A549 (cell line): Measurements from ENCODE around the gene PROCR. TPM values are rescaled to one million over a fixed set of nuclear protein-coding genes. Genes with fewer than 3 reads are reported as not detected.
A peak's percentile ranks its signal among the peaks of the same experiment; 100 is the strongest.

Source experiments
- ATAC-seq, 2 experiments: fragments of 200-7000 bp in 1 of 2; fragments of >200 bp in 1 of 2; cut with Nextera tagmentation in 1 of 2; cut with Tn5 transposase in 1 of 2; 3 replicates each; pipeline versions ENCODE4 v1.8.0 to v1.9.1; 2018 to 2020; ENCODE audit warnings: mild to moderate bottlenecking in 1 of 2, moderate library complexity in 1 of 2
- CTCF ChIA-PET: fragments of 300-600 bp; sonication (Branson Sonifier 250); formaldehyde crosslinking; extraction: SDS; loops from one replicate; lab custom pipeline; 2021; ENCODE audit warnings: antibody characterized with exemption, inconsistent platforms; lab: Yijun Ruan, JAX
- POLR2A ChIA-PET: fragments of 350-600 bp; formaldehyde crosslinking; extraction: SDS; loops from one replicate; lab custom pipeline; 2021; ENCODE audit warnings: antibody characterized with exemption, inconsistent platforms; lab: Yijun Ruan, JAX
- DNase-seq, 2 experiments: peaks; one replicate each; pipeline versions ENCODE4 v3.0.0 to v3.0.0-alpha.2; 2011 to 2016; ENCODE audit warnings: low read depth in 1 of 2, low spot score in 1 of 2
- FAIRE-seq: peaks from 2 replicates; lab custom pipeline; 2011; peaks lifted over from hg19 to GRCh38; lab: Jason Lieb, UNC
- H3K27ac ChIP-seq, 2 experiments: fragments of >200 bp; sonication (Bioruptor Twin); formaldehyde crosslinking; 3 replicates each; pipeline ENCODE4 v1.5.1; 2016 to 2017
- H3K4me1 ChIP-seq: fragments of >200 bp; sonication (Bioruptor Twin); formaldehyde crosslinking; 3 replicates; pipeline ENCODE4 v1.6.1; 2016
- H3K4me2 ChIP-seq: fragments of >200 bp; sonication (Bioruptor Twin); formaldehyde crosslinking; 3 replicates; pipeline ENCODE4 v1.6.1; 2016
- H3K4me3 ChIP-seq: fragments of >200 bp; sonication (Bioruptor Twin); formaldehyde crosslinking; 3 replicates; pipeline ENCODE4 v1.5.1; 2016
- H3K9me3 ChIP-seq: fragments of >200 bp; sonication (Bioruptor Twin); formaldehyde crosslinking; 3 replicates; pipeline ENCODE4 v1.6.1; 2016
- BCL3 ChIP-seq: fragments of >200 bp; sonication (Bioruptor Twin); formaldehyde crosslinking; IDR thresholded peaks from 3 replicates; pipeline ENCODE4 v1.6.1; 2016
- CBX2 ChIP-seq: fragments of 200-600 bp; sonication (generic); IDR thresholded peaks from 2 replicates; pipeline ENCODE4 v1.6.1; 2016; ENCODE audit warnings: low read depth, mild to moderate bottlenecking, borderline replicate concordance
- CHD2 ChIP-seq: fragments of 150-350 bp; IDR thresholded peaks from 2 replicates; pipeline ENCODE4 v1.6.1; 2014; ENCODE audit warnings: low read length; ENCODE audit not compliant: partially characterized antibody
- EHMT2 ChIP-seq: fragments of 200-600 bp; sonication (generic); IDR thresholded peaks from 2 replicates; pipeline ENCODE4 v1.6.1; 2016; ENCODE audit warnings: antibody characterized with exemption, low read depth, mild to moderate bottlenecking, moderate library complexity
- HDAC2 ChIP-seq: fragments of 200-600 bp; sonication (generic); IDR thresholded peaks from 2 replicates; pipeline ENCODE4 v1.6.1; 2016
- HES2 ChIP-seq: fragments of >200 bp; sonication (Bioruptor Twin); formaldehyde crosslinking; IDR thresholded peaks from 2 replicates; pipeline ENCODE4 v1.6.1; 2016
- HEYL ChIP-seq: fragments of 250-450 bp; sonication (Bioruptor Pico); IDR thresholded peaks from 2 replicates; pipeline ENCODE4 v1.8.0; 2021; ENCODE audit warnings: mild to moderate bottlenecking, moderate library complexity
- HOXA7 ChIP-seq: fragments of 250-450 bp; sonication (Bioruptor Pico); IDR thresholded peaks from 2 replicates; pipeline ENCODE4 v1.5.0; 2020; ENCODE audit warnings: mild to moderate bottlenecking, moderate library complexity
- HOXB13 ChIP-seq: fragments of 250-450 bp; sonication (Bioruptor Pico); IDR thresholded peaks from 2 replicates; pipeline ENCODE4 v1.5.0; 2020; ENCODE audit warnings: low read depth, mild to moderate bottlenecking, moderate library complexity
- MAX ChIP-seq: IDR thresholded peaks from 2 replicates; pipeline ENCODE4 v1.6.1; 2012
- MAZ ChIP-seq: fragments of 150-350 bp; IDR thresholded peaks from 2 replicates; pipeline ENCODE4 v1.6.1; 2014; ENCODE audit warnings: antibody characterized with exemption, low read depth, low read length, borderline replicate concordance
- MYC ChIP-seq: IDR thresholded peaks from 2 replicates; pipeline ENCODE4 v1.6.1; 2012; ENCODE audit warnings: mild to moderate bottlenecking, inconsistent platforms, low read length, improper control_type of control experiment, borderline replicate concordance
- POLR2A ChIP-seq: IDR thresholded peaks from 2 replicates; pipeline ENCODE4 v1.6.1; 2012; ENCODE audit warnings: mild to moderate bottlenecking, low read length
- RARB ChIP-seq: fragments of 250-450 bp; sonication (Bioruptor Pico); IDR thresholded peaks from 2 replicates; pipeline ENCODE4 v1.8.0; 2021; ENCODE audit warnings: mild to moderate bottlenecking, moderate library complexity
- RNF2 ChIP-seq: fragments of 200-600 bp; sonication (generic); IDR thresholded peaks from 2 replicates; pipeline ENCODE4 v1.6.1; 2016; ENCODE audit warnings: low read depth, mild to moderate bottlenecking, antibody characterized with exemption, moderate library complexity, borderline replicate concordance
- SMC3 ChIP-seq: fragments of >200 bp; sonication (Bioruptor Twin); formaldehyde crosslinking; IDR thresholded peaks from 3 replicates; pipeline ENCODE4 v1.6.1; 2018; ENCODE audit warnings: inconsistent platforms
- SREBF2 ChIP-seq: fragments of 450-650 bp; IDR thresholded peaks from 2 replicates; pipeline ENCODE4 v1.6.1; 2014; ENCODE audit warnings: mild to moderate bottlenecking, moderate library complexity
- TFCP2L1 ChIP-seq: fragments of 250-450 bp; sonication (Bioruptor Pico); IDR thresholded peaks from 2 replicates; pipeline ENCODE4 v1.5.0; 2021; ENCODE audit warnings: mild to moderate bottlenecking
- ZSCAN20 ChIP-seq: fragments of 250-450 bp; sonication (Bioruptor Pico); IDR thresholded peaks from 2 replicates; pipeline ENCODE4 v1.8.0; 2022; ENCODE audit warnings: mild to moderate bottlenecking, moderate library complexity
- WGBS: methylation state at CpG from one replicate; pipeline ENCODE4 v1.1.6; 2017; ENCODE audit errors: missing lambda C conversion rate; 5-methylcytosine and 5-hydroxymethylcytosine counted together
- polyA plus RNA-seq, 4 experiments: library from polyadenylated mRNA; depleted of rRNA in 3 of 4; stranded (reverse); fragments of >200 nt; fragmentation: RNase III in 1 of 4; extraction: RNeasy Plus Mini Kit Qiagen cat#74134 plus additional on column Dnase treatment in 1 of 4; gene quantifications; 2 replicates in 3 of 4; 3 replicates in 1 of 4; pipeline ENCODE4 v1.2.3, GENCODE V29; 2011 to 2017
- TF ChIP-seq, protein P1 (sequence below): fragments of 250-450 bp; sonication (Bioruptor Pico); IDR thresholded peaks from 2 replicates; pipeline ENCODE4 v1.5.0; 2021; ENCODE audit warnings: mild to moderate bottlenecking, moderate library complexity, borderline replicate concordance

PROCR gene
- polyA plus RNA-seq, 2 of the 4 experiments (the other 2 are of a cell fraction), result 123 to 134 TPM

- H3K27ac ChIP-seq, result peak overlapping the region in 1 of 2 experiments; percentile 5; a peak in 2 of 6 replicates
- ChIA-PET CTCF (interaction anchor here (0.6 to 1.8 kb wide), 7 partner anchors 15 to 128 kb away, joined by 3 to 12 read pairs (median 5); no protein-coding TSS in a partner anchor), POLR2A (interaction anchor here (0.5 kb wide), 1 partner anchor 49 kb away, joined by 3 read pairs; no protein-coding TSS in a partner anchor)
- H3K4me2 ChIP-seq, result no peak overlapping the region
- DNase-seq (no peak), ATAC-seq (no peak), FAIRE-seq (no peak)
- 89% methylated on average over 5 of the region's 5 CpGs for WGBS
- no peak overlapping the region for H3K4me3 ChIP-seq
- H3K4me1 ChIP-seq, result peaks cover 26% of the 10 kb centered on the region; the same call in 2 of the 3 replicates
- no peaks in the 10 kb centered on the region for H3K9me3 ChIP-seq
- TF ChIP-seq RNF2, result no peak
These were observed 52.1 kb downstream of the PROCR start for GRCh38 chr20:35223941-35224340.

- no peak for ATAC-seq
- CTCF ChIA-PET, result interaction anchor here (1.2 to 1.8 kb wide), 5 partner anchors 16 to 129 kb away, joined by 3 to 12 read pairs (median 5); no protein-coding TSS in a partner anchor
- DNase-seq, result no peak
- Histone ChIP-seq H3K4me1 (peaks cover 26% of the 10 kb centered on the region; the same call in 2 of the 3 replicates), H3K27ac (peak overlapping the region in 1 of 2 experiments; percentile 5; a peak in 2 of 6 replicates), H3K9me3 (no peaks in the 10 kb centered on the region), H3K4me3 (no peak overlapping the region), H3K4me2 (no peak overlapping the region)
- FAIRE-seq, result no peak
- 95% methylated on average over 5 of the region's 5 CpGs for WGBS
- TF ChIP-seq HOXA7 (CRISPR knock-in tag) (no peak), HEYL (no peak), MAX (no peak), BCL3 (no peak), HOXB13 (CRISPR knock-in tag) (no peak), HDAC2 (no peak), CBX2 (no peak), POLR2A (no peak), SREBF2 (no peak), MYC (no peak), MAZ (no peak), EHMT2 (no peak)
- TF ChIP-seq, protein P1, sequence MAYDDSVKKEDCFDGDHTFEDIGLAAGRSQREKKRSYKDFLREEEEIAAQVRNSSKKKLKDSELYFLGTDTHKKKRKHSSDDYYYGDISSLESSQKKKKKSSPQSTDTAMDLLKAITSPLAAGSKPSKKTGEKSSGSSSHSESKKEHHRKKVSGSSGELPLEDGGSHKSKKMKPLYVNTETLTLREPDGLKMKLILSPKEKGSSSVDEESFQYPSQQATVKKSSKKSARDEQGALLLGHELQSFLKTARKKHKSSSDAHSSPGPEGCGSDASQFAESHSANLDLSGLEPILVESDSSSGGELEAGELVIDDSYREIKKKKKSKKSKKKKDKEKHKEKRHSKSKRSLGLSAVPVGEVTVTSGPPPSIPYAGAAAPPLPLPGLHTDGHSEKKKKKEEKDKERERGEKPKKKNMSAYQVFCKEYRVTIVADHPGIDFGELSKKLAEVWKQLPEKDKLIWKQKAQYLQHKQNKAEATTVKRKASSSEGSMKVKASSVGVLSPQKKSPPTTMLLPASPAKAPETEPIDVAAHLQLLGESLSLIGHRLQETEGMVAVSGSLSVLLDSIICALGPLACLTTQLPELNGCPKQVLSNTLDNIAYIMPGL (CRISPR knock-in tag), result no peak
- POLR2A ChIA-PET, result interaction anchor here (0.5 to 0.6 kb wide), 2 partner anchors 49 to 229 kb away, joined by 3 read pairs; no protein-coding TSS in a partner anchor
These were observed 52.7 kb downstream of the PROCR start for GRCh38 chr20:35224536-35224935.

GRCh38 chr20:35225319-35226125, 53.6 kb downstream of the PROCR start:
- peak in 1 of 2 experiments; percentile 28; a peak in 2 of 6 replicates for ATAC-seq
- POLR2A ChIA-PET, result interaction anchor here (0.7 kb wide), 1 partner anchor 11 kb away, joined by 3 read pairs; no protein-coding TSS in a partner anchor
- Histone ChIP-seq H3K4me3 (peak overlapping the region; percentile 65), H3K4me2 (peak overlapping the region; percentile 93), H3K9me3 (no peaks in the 10 kb centered on the region), H3K27ac (peak overlapping the region; percentile 68 to 93; a peak in 5 of 6 replicates), H3K4me1 (peaks cover 22% of the 10 kb centered on the region; the same call in 2 of the 3 replicates)
- no peak for FAIRE-seq
- no peak for DNase-seq
- CTCF ChIA-PET, result interaction anchor here (0.6 to 3.6 kb wide), 7 partner anchors 12 to 43 kb away, joined by 3 to 18 read pairs (median 4); no protein-coding TSS in a partner anchor
- no peak for TF ChIP-seq HES2
- no peak for TF ChIP-seq CHD2
- TF ChIP-seq SMC3, result no peak
- no peak for TF ChIP-seq MYC
- TF ChIP-seq BCL3, result no peak
- no peak for TF ChIP-seq RNF2
- TF ChIP-seq TFCP2L1 (CRISPR knock-in tag), result no peak
- TF ChIP-seq POLR2A, result no peak
- TF ChIP-seq HOXB13 (CRISPR knock-in tag), result no peak
- no peak for TF ChIP-seq RARB
- no peak for TF ChIP-seq ZSCAN20 (CRISPR knock-in tag)
- whole genome bisulfite sequencing, result 78% methylated on average over 9 of the region's 9 CpGs
